T-helper 1 cell treated with Interleukin-12 subunit alpha and Interleukin-12 subunit beta and Interleukin-4 antibody, amounts not matched to agents 30 μg/mL and 1 μg/mL, for 36 hours (primary cell): ENCODE data around the gene SLC27A1.

Experiments
- H3K27ac Mint-ChIP-seq: one replicate; pipeline ENCODE4 v1.8.0; 2021; ENCODE audit warnings: mild to moderate bottlenecking, mixed read lengths
- H3K27me3 Mint-ChIP-seq: one replicate; pipeline ENCODE4 v1.8.0; 2021; ENCODE audit warnings: low read depth, mixed read lengths
- H3K36me3 Mint-ChIP-seq: one replicate; pipeline ENCODE4 v1.8.0; 2021; ENCODE audit warnings: low read depth, mixed read lengths
- H3K4me1 Mint-ChIP-seq: one replicate; pipeline ENCODE4 v1.8.0; 2021; ENCODE audit warnings: low read depth, mixed read lengths
- H3K4me3 Mint-ChIP-seq: one replicate; pipeline ENCODE4 v1.8.0; 2021; ENCODE audit warnings: mild to moderate bottlenecking, moderate library complexity, mixed read lengths
- H3K9me3 Mint-ChIP-seq: one replicate; pipeline ENCODE4 v1.8.0; 2021; ENCODE audit warnings: mixed read lengths

Gene SLC27A1

DNA sequence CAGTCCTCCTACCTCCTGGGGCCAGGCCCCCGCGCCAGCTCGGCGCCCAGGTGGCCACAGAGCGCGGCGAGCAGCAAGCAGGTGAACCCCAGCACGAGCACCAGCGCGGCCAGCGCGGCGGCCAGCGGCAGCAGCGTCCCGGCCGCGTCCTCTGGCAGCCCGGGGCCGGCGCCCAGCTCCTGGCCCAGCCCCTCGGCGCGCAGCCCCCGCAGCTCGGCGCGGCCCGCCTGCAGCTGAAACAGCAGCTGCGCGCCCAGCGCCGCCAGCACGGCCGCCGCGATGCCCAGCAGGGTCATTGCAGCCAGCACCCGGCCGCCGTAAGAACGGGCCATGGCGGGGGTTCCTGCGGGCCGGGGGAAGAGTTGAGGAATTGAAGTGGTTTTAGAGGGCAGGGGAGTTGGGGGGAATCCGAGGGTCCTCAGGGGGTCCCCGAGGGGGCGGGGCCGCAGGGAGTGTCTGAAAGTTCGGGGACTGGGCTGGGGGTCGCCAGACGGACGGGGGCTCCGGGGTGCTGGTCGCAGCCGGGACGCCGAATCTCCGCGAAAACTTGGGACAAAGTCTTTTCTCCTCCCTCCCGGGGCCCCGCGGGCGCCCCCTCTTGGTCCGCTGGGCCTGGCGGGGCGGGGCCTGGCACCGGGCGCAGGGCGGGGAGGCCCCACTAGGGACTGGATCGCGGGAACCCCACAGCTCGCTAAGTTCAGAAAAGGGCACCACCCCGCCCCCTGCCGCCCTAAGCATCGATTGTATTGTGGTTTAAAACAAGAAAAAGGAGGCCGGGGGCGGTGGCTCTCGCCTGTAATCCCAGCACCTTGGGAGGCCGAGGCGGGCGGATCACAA, 22.0 kb upstream of the SLC27A1 start, which contains the start of gene TMEM221:
TSS of gene TMEM221 (minus strand) at position 538 of the 837 bp plus-strand sequence. CDS start at position 332, 206 bp downstream.
- Mint-ChIP-seq H3K36me3 (no peaks in the 10 kb centered on the region), H3K4me1 (peaks cover 9% of the 10 kb centered on the region), H3K27me3 (peaks cover 19% of the 10 kb centered on the region), H3K27ac (no peak within 1 kb of the TSS), H3K4me3 (peak within 1 kb of the TSS; percentile 22), H3K9me3 (no peaks in the 10 kb centered on the region)

GRCh38 chr19:17450264-17451075, 19.9 kb upstream of the SLC27A1 start:
- no peaks in the 10 kb centered on the region for H3K36me3 Mint-ChIP-seq
- H3K9me3 Mint-ChIP-seq: no peaks in the 10 kb centered on the region
- H3K27me3 Mint-ChIP-seq: peaks cover 34% of the 10 kb centered on the region
- H3K4me1 Mint-ChIP-seq: peaks cover 9% of the 10 kb centered on the region
- peak overlapping the region; percentile 2 for H3K4me3 Mint-ChIP-seq
- peak overlapping the region; percentile 42 for H3K27ac Mint-ChIP-seq

GRCh38 chr19:17451820-17452219, 18.5 kb upstream of the SLC27A1 start:
- no peaks in the 10 kb centered on the region for H3K9me3 Mint-ChIP-seq
- peaks cover 44% of the 10 kb centered on the region for H3K27me3 Mint-ChIP-seq
- no peak overlapping the region for H3K27ac Mint-ChIP-seq
- H3K4me1 Mint-ChIP-seq: peaks cover 9% of the 10 kb centered on the region
- H3K36me3 Mint-ChIP-seq: no peaks in the 10 kb centered on the region
- H3K4me3 Mint-ChIP-seq: no peak overlapping the region

DNA sequence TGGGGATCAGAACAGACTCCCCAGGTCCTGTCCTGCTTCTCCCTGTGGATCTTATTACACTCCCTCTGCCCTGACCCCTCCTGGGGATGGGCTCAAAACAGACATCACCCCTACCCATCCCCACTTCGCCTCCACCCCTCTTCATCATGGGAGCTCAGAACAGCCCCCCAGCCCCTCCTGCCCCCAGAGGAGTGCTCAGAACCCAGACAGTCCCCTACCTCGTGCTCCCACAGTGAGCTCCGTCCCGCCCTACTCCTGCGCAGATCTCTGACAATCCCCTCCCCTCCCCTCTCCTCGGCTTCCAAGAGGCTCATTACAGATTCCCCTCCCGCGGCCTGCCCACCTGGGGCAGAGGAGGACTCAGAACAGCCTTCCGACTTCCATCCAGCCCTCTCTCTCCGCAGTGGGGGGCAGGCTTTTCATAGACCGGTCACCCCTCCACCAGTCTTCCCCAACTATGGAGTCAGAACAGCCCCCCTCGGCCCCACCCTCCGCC, 15.7 kb upstream of the SLC27A1 start:
- Mint-ChIP-seq H3K36me3 (no peaks in the 10 kb centered on the region), H3K4me3 (no peak overlapping the region), H3K4me1 (peaks cover 9% of the 10 kb centered on the region), H3K27me3 (peaks cover 48% of the 10 kb centered on the region), H3K9me3 (no peaks in the 10 kb centered on the region), H3K27ac (no peak overlapping the region)

- Mint-ChIP-seq H3K27ac (no peak overlapping the region), H3K27me3 (peaks cover 39% of the 10 kb centered on the region), H3K4me1 (peaks cover 4% of the 10 kb centered on the region), H3K4me3 (no peak overlapping the region), H3K36me3 (no peaks in the 10 kb centered on the region), H3K9me3 (no peaks in the 10 kb centered on the region)
These were observed 14.8 kb upstream of the SLC27A1 start for GRCh38 chr19:17455308-17456123.

DNA sequence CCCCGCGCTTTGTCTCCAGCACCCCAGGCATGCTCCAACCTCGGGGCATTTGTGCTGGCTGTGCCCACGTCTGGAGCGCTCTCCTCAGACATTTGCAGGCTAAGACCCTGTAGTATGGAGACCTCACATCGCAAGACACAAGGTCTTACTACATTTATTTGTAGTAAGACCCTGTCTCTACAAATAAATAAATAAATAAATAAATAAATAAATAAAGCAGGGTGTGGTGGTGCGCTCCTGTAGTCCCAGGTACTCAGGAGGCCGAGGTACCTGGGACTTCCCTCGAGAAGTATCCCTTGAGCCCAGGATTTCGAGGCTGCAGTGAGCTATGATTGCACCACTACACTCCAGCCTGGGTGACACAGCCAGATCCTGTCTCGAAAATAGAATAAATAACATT, 14.2 kb upstream of the SLC27A1 start:
- Mint-ChIP-seq H3K4me3 (no peak overlapping the region), H3K36me3 (no peaks in the 10 kb centered on the region), H3K27me3 (peaks cover 39% of the 10 kb centered on the region), H3K4me1 (no peaks in the 10 kb centered on the region), H3K27ac (no peak overlapping the region), H3K9me3 (no peaks in the 10 kb centered on the region)

DNA sequence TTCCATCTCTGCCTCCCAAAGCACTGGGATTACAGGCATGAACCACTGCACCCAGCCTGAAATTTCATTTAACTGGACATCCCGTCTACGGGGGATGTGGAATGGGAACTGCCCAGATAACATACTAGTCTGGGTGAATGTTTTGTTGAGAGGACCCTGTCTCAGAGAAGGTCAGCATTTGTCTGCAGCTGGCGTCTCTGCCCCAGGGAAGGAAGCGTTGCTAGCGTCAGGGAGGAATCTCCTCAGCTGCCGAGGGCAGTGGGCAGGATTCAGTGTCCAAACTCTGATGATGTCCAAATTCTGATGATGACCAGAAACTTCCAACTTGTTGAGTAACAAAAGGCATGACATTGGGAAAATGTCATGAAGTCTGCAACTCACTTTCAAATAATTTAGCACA, 12.7 kb upstream of the SLC27A1 start:
- peak overlapping the region; percentile 20 for H3K27ac Mint-ChIP-seq

DNA sequence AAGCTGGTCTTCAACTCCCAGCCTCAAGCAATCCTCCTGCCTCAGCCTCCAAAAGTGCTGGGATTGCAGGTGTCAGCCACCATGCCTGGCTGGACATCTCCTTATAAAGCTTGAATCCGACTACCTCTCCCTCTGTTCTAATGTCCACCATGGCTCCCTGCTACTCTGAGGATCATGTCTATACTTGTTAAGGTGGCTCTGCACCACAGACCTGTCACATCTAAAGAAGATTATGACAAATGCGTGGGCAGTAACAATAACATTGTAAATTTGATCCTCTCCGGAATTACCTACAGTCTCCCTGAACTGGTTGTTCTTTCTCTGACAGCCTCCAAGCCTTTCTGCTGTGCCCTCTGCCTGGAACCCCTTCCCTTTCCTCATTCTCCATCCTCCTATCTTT, 11.4 kb upstream of the SLC27A1 start:
- H3K27ac Mint-ChIP-seq: no peak overlapping the region
- no peaks in the 10 kb centered on the region for H3K4me1 Mint-ChIP-seq
- H3K4me3 Mint-ChIP-seq: no peak overlapping the region
- no peaks in the 10 kb centered on the region for H3K36me3 Mint-ChIP-seq
- H3K27me3 Mint-ChIP-seq: peaks cover 35% of the 10 kb centered on the region
- no peaks in the 10 kb centered on the region for H3K9me3 Mint-ChIP-seq

More for the DNA sequence above, 12.7 kb upstream of the SLC27A1 start:
- no peak overlapping the region for H3K4me3 Mint-ChIP-seq
- H3K9me3 Mint-ChIP-seq: no peaks in the 10 kb centered on the region
- no peaks in the 10 kb centered on the region for H3K36me3 Mint-ChIP-seq
- H3K27me3 Mint-ChIP-seq: peaks cover 39% of the 10 kb centered on the region
- no peaks in the 10 kb centered on the region for H3K4me1 Mint-ChIP-seq

- Mint-ChIP-seq H3K4me3 (no peak within 1 kb of the TSS), H3K4me1 (no peaks in the 10 kb centered on the region), H3K27ac (no peak within 1 kb of the TSS), H3K36me3 (no peaks in the 10 kb centered on the region), H3K9me3 (no peaks in the 10 kb centered on the region), H3K27me3 (peaks cover 23% of the 10 kb centered on the region)
These were observed 9.7 kb upstream of the SLC27A1 start, which contains the start of gene NXNL1 for GRCh38 chr19:17460372-17461230. TSS of gene NXNL1 (minus strand) at chr19:17460926. CDS start at chr19:17460869, 57 bp downstream.

- Mint-ChIP-seq H3K27me3 (peaks cover 4% of the 10 kb centered on the region), H3K4me3 (no peak overlapping the region), H3K9me3 (no peaks in the 10 kb centered on the region), H3K36me3 (no peaks in the 10 kb centered on the region), H3K27ac (no peak overlapping the region), H3K4me1 (peaks cover 22% of the 10 kb centered on the region)
These were observed 3.9 kb upstream of the SLC27A1 start for GRCh38 chr19:17466487-17466850.

GRCh38 chr19:17467471-17468301, 2.6 kb upstream of the SLC27A1 start:
- H3K4me1 Mint-ChIP-seq: peaks cover 23% of the 10 kb centered on the region
- H3K27me3 Mint-ChIP-seq: peaks cover 4% of the 10 kb centered on the region
- H3K9me3 Mint-ChIP-seq: no peaks in the 10 kb centered on the region
- no peak overlapping the region for H3K27ac Mint-ChIP-seq
- no peaks in the 10 kb centered on the region for H3K36me3 Mint-ChIP-seq
- no peak overlapping the region for H3K4me3 Mint-ChIP-seq

GRCh38 chr19:17468302-17469091, 1.8 kb upstream of the SLC27A1 start:
- H3K27ac Mint-ChIP-seq: peak overlapping the region; percentile 24
- peak overlapping the region; percentile 96 for H3K4me3 Mint-ChIP-seq
- H3K4me1 Mint-ChIP-seq: peaks cover 29% of the 10 kb centered on the region
- H3K36me3 Mint-ChIP-seq: no peaks in the 10 kb centered on the region
- peaks cover 4% of the 10 kb centered on the region for H3K27me3 Mint-ChIP-seq
- no peaks in the 10 kb centered on the region for H3K9me3 Mint-ChIP-seq
